GM19023 (cell line): Measurements from ENCODE around the gene PIEZO1.

Experiments
- ATAC-seq: cut with Tn5 transposase; IDR thresholded peaks from one replicate; pipeline ENCODE4 v1.9.1; 2021; ENCODE audit warnings: mild to moderate bottlenecking, moderate library complexity; ENCODE audit not compliant: unreplicated experiment

Gene PIEZO1

DNA sequence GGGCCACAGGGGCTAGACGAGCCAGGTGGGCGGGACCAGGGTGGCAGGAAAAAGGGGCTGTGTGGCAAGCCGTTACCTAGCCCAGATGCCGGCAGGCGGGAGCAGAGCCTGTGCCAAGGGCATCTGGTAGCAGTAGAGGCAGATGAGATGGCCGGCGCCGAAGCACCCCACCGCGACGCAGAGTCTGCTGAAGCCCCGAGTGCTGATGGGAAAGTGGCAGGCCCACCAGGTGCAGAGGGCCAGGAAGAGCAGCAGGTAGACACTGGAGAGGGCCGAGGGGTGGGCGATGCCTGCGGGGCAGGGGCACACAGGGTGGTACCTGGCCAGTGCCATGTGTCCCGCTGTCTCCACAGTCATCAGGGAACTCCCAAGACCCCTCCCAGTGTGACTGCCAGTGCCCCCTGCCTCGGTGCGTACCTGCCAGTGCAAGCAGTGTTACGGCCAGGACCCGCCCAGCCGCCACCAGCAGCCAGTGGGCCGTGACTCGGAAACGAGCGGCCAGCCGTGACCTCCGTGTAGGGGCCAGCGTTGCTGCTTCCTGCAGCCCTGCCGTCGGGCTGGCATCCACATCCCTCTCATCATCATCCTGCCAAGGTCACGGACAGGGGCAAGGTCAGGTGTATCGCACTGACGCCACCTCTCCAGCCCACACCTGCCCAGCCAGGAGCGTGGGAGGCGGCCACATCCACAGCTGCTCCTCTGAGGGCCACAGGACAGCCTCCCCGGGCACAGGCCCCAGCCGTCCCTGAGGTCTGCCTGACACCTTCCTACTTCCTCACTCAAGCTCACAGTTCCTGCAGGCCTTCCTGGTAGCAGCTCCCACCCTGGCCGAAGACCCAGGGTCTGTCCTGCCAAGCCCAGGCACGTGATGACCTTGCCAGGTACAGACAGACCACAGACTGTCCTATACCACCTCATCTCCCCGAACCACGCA, 46.6 kb downstream of the PIEZO1 start:
- no peak for ATAC-seq

DNA sequence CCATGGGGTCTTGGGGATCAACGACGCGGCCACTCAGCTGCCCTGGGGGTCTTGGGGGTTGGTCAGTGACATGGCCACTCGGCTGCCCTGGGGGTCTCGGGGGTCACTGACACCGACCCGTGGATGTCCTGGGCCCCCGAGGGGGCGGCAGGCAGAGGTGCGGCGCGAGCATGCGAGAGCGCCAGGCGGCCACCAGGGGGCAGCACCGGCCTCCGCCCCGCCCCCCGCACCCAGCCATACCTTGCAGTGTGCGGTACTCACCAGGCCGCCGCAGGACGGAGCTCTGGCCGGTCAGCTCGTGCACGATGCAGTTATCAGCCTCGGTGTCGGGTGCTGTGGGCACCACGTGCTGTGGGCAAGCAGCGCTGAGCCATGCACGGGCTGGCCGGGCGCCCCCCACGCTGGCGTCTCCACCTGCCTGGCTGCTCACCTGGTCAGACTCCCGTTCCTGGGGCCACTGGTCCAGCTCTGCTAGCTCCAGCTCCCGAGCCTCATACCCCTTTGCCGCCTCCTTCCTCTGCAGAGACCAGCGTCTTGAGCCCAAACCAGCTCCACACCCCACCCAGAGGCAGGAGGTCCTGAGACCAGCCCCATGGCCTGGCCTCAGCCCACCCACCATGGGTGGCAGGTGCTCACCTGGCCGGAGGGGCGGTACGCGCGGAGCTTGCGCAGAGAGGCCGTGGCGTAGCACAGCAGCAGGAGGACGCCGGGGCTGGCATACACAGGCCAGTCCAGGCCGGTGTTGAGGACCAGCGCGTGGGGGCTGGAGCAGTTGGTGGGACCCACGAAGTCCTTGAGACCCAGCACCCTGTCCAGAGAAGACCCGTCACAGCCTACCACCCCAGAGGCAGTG, 47.5 kb downstream of the PIEZO1 start:
- peak; percentile 49 for ATAC-seq

DNA sequence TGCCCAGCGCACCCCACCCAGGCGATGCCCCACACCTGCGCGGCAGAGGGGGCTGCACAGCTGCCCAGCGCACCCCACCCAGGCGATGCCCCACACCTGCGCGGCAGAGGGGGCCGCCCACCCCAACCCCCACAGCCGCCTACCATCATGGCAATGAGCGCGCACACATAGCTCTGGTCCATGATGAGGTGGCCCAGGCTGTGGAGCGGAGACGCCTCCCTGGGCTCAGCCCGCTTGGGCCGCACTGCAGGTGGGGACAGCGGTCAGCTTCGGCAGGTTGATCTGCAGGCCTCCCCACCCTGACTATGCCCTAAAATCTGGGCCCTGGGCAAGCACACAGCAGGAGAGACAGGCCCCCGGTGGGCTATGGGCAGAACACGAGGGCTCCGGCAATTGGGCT, 48.5 kb downstream of the PIEZO1 start:
- ATAC-seq = no peak

DNA sequence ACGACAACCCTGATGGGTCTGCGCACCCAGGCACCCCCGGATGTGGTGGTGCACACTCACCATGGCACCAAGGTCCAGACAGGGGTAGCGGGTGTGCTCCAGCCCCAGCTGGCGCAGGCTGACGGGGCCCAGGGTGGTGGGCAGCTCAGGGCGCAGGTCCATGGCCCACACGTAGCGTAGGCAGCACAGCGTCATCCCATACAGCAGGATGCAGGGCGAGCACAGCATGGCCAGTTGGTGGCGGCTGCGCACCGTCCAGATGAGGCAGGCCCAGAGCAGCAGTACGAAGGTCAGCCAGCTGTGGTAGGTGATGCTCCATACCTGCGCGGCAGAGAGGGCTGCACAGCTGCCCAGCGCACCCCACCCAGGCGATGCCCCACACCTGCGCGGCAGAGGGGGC, 48.9 kb downstream of the PIEZO1 start:
- no peak for ATAC-seq

DNA sequence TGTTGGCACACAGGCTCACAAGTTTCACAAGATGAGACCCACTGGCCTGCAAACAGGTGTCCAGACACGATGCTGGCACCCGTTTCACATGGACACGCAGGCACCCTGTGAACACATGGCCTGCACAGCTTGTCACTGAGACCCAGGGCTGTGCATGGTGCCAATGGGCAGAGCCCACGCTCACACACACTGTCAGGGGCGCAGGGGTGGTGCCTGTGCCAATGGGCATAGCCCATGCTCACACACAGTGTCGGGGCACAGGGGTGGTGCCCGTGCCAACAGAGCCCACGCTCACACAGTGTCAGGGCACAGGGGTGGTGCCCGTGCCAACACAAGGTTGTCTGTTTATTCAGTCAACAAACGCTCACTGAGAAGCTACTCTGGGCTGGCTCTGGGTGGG, 49.4 kb downstream of the PIEZO1 start:
- no peak for ATAC-seq

DNA sequence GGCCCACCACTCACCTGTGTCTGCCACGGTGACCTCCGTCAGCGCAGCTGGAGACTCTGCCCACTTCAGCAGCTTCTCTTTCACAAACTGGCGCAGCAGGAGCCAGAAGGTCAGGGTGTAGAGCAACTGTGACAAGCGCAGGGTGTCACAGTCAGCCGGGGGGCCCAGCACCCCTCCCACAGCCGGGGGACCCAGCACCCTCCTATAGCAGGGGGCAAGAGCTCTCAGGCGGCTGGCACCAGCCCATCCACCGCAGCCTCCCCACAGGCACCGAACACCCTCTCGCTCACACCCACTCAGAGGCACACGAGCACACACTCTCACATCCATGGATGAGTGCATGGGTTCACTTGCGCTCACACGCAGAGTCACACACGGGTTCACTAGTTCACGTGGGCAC, 49.9 kb downstream of the PIEZO1 start:
- no peak for ATAC-seq

DNA sequence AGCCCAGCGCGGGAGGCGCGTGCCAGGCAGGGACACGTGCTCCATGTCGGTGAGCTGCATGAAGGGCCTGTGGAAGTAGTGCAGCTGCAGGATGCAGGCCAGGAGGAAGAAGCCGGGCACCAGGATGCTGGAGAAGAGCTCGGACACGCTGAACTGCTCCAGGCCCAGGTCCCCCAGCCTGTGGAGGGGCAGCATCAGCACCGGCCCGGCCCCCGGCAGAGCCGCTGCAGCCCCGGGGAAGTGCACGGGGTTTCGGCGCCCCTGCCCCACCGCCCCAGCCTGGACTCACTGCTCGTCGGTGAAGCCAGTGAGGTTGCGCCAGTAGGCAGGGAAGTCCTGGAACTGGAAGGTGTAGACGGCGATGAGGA, 50.7 kb downstream of the PIEZO1 start:
- ATAC-seq = no peak

DNA sequence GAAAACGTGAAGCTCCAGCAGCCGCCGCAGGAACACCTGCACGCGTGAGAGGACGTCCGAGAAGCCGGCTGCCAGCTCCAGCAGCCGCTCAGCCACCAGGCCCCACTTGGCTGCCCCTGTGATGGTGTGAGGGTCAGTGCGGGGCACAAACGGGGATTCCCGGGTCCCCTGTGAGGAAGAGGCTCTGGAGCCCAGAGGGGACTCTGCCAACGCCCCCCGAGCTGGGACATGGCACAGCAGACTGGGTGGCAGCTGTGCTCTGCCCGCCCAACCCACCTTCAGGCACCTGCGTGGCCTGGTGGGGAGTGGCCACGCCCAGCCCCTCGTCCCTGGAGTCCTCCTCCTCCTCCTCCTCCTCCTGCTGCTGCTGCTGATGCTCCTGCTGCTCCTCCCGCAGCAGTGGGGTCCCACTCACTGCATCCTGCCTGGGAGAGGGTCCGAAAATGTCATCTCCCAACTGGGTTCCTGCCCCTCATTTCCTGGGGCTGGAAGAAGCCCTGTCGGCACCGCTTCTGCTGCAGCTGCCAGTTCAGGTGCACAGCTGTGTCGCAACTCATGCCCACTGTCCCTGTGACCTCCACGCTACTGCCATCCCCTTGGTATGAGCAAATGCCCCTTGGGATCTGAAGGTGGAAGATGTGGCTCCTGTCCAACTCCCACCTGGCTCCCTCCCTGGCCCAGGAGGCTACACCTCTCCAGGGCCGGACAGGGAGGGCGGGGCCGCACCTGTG, 51.2 kb downstream of the PIEZO1 start:
- no peak for ATAC-seq

DNA sequence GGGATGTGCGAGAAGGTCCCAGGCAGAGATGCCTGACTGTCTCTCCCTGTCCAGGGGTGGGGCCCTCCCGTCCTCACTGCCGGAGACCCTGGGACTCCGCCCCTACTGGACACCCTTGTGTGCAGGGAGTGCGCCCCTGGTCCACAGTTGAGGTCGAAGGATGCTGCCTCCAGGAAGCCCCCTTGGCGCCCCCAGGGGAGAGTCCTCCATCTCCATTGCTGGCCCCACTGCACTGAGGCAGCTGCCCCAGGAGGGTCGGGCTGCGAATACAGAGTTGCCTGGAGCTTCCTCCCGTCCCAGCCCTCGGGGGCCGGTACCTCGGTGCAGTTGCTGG, 52.1 kb downstream of the PIEZO1 start:
- no peak for ATAC-seq

DNA sequence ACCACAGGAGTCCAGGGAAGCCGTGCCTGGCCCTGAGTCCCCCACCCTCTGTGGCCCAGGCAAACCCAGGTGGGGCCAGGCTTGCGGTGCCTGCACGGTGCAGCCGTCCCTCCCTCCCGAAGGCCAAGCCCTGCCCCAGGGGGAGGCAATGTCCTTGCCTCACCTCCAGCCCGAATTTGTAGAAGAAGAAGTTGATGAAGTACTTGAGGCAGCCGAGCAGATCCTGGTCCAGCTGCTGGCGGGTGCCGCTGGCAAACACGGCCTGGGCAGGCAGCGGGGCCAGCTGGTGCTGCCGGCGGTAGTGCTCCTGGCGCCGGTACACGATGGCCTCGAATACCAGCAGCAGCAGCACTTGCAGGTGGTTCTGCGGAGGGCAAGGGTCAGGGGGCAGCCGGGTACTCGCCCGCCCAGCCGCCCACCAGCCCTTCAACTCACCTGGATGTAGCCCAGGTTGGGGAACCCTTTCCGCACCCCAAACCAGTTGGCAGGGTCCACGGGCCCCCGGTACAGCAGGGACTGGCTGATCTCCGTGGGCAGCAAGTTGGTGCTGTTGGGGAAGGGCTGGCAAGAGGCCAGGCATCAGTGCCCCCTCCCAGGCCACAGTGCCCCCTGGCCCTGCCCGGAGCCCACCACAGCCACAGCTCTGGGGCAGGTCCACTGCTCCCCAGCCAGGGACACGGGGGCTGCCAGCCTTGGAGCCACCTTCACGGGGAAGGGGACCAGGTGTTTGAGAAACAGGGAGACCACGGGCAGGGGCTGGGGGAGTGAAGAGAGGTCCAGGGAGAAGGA, 52.7 kb downstream of the PIEZO1 start:
- no peak for ATAC-seq

DNA sequence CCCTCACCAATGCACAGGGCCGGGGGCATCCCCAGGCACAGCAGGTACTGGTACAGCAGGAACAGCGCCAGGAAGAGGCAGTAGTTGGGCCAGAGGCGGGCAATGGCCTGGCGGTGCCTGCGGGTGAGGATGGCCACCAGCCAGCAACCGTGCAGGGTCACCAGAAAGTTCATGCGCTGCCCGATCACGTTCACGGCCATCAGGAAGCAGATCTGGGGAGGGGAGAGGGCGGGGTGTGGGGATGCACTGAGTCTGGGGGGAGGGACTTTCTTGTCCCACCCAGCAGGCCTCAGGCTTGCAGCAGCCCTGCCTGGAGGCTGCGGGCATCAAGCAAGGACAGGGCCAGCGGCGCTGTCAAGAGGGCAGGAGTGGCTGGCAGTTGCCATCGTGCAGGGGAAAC, 53.3 kb downstream of the PIEZO1 start:
- ATAC-seq = no peak

DNA sequence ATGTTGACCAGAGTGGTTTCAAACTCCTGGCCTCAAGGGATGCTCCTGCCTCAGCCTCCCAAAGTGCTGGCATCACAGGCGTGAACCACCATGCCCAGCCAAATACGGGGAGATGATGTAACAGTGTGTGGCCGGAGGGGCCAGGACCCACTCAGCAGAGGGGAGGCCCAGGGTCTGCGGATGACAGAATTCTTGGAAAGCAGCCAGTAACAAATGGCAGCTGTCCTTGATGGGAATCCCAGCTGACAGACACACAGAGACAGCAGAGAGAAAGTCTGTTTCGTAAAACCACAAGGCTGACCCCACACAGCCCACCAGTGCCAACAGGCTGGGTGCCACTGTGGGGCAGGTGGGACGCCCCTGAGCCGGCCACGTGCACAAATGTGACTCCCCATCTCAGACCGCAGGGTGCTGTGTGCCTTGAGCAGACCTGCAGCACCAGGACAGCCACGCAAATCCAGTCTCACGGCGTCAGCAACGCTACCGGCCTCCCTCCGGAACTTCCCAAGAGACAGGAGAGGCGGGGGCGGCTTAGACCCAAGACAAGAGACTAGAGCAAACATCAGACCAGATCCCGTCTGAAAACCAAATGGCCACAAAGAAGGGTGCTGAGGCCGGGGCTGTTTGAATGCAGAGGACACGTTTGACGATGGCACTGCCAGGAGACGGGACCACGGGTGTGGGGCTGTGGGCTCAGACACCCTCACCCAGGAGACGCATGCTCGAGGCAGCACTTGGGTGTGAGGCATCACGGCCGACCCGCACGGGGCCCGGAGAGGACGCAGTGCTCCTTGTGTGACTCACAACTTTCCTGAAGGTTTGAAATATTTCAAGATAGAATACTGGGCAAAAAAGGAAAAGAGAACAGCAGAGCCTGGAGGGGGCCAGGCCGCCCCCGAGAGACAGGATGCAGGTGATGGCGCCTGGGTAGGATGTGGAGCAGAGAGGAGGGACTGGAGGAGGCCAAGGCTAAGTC, 54.1 kb downstream of the PIEZO1 start:
- ATAC-seq = no peak

DNA sequence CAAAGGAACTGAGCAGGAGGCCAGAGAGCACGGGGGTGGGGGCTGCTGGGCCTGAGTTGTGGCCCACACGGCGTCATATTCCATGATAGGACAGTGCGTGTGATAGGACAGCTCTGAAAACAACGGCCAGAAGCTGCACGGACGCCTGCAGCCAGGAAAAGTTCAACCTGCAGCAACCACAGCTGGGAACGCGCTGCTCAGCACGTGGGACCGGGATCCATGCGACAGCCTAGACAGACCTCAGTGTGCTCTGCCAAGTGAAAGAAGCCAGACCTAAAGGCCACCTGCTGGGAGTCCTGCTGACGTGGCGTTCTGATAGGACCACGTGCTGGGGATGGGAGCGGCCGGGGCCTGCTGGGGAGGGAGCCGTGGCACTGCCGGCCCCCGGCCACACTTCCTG, 57.1 kb downstream of the PIEZO1 start:
- ATAC-seq = no peak

DNA sequence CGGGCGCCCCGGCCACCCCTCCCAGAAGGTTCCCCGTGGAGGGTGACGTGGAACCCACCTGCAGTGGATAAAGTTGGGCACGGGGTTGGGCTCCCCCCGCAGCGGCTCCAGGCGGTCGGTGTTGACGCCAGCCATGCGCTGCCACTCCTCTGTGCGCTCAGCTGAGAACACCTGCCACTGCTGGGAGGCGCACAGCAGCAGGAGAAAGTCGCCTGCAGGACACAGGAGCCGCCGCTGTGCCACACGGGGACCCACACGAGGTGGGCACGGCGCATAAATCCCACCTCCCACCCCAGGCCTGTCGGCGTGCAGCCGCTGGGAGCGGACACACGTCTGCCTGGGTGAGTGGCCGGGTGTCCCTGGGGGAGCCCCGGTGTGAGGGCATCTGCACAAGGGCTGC, 58.0 kb downstream of the PIEZO1 start:
- ATAC-seq = no peak

DNA sequence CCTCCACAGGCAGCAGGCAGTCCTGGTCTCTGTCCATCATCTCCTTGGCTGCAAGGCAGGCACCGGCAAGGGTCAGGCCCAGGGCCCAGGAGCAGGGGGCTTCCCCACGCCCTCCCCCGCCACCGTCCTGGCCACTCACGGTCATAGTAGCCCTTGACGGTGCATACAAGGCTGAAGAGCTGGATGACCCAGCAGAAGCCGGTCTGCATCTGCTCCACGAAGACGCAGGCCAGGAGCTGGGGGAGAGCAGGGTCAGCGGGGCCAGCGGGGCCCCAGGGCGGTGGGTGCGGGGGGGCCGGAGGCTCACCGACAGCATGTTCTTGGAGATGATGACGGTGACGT, 58.6 kb downstream of the PIEZO1 start:
- ATAC-seq = no peak

DNA sequence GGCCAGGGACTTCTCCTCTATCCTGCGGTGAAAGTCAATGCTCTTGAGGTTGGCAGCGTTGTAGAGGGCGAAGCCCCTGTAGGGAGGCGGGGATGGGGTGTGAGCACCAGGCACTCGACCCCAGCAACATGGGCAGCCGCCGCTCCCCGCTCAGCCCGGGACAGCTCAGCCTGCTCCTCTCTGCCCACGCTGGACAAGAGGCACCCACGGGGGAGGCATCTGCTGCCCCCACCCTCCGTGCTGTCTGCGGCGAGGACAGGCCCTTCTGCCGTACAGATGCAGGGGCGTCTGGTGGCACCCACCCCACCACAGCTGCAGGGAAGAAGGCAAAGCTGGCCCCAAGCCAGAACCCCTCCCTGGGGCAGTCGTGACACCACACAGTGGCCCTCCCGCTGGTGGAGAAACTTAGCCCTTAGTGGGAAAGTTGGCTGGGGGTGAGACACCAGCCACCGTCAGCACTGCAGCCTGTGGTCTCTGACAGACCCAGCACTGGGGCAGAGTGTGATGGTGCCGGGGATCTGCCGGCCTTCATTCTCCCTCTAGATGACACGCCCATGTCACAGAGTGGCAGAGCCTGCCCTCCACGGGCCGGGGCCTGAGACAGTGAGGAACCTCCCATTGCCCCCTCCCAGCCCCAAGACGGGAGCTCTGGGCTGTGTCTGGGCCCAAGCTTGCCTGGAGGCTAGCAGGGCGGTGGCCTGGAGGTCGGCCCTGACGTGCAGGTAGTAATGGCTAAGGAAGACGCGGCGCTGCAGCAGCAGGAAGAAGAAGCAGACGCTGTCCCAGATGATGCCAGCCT, 59.2 kb downstream of the PIEZO1 start:
- no peak for ATAC-seq

DNA sequence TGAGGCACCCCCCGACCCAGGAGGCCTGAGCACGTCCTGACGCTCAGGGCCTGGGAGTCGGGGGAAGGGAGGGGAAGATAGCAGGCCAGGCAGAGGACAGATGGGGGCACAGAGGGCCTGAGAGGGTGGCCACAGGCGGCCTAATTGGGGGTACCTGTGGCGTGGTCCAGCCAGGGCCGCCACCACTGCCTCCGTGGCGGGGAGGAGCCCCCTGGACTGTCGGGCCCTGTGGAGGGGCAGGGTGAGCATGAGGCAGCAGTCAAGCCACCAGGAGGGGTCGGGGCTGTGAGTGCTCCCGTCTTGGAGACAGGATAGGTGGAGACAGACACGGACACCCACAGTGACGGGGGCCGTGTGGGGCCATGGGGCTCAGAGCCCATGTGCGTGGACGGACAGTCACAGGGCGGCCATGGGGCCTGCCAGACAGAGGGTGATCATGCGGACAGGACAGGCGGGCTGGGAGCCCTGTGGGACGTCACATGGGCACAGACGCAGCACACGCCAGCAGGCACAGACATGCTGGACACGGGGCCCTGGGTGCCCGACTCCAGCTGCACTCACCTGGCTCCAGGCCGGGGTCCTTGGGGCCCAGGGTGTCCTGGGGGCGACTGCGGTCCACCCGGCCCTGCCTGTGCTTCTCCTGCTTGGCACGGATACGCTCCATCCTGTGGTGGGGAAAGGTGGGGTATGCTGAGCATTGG, 60.0 kb downstream of the PIEZO1 start:
- no peak for ATAC-seq

DNA sequence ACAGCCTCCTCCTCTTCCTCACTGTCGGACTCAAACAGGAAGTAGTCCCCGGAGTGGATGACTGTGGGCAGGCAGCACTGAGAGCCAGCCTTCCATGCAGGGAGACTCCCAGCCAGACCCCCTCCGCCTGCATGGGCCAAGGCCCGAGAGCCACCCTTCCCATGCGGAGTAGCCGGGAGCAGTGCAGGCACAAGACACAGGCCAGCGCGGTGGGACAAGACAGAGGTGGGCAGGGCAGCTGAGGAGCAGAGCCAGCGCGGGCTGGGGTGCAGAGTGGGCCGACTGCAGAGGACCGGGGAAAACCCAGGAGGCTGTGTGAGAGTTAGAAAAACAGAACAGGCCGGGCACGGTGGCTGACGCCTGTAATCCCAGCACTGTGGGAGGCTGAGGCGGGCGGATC, 61.1 kb downstream of the PIEZO1 start:
- ATAC-seq = no peak
